NCI-H748 treated with DMSO at 0.1 percent for 48 hours (cell line): ENCODE measurements around the gene ACADS.
"Not testable (repeated sequence)": the region's sequence is repeated elsewhere in the genome, so short reads cannot be mapped to it uniquely, and the experiment has no call there.

Source experiments
- DNase-seq: peaks from one replicate; lab custom pipeline; 2025; lab: John Stamatoyannopoulos, UW

The ACADS gene

DNA sequence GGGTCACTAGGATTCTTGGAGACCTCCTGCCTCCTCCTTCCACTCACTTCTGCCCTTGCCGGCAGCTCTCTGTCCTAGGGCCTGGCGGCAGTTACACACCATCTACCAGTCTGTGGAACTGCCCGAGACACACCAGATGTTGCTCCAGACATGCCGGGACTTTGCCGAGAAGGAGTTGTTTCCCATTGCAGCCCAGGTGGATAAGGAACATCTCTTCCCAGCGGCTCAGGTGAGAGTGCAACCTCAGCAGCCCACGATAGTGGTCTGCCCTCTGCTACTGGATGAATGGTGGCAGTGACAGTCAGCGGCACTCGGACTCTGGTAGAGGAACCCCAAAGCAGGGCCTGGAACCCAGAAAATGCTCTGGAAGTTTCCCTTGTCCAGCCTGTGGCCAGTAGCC lies 1.3 kb downstream of the ACADS start:
- no peak for DNase-seq

DNA sequence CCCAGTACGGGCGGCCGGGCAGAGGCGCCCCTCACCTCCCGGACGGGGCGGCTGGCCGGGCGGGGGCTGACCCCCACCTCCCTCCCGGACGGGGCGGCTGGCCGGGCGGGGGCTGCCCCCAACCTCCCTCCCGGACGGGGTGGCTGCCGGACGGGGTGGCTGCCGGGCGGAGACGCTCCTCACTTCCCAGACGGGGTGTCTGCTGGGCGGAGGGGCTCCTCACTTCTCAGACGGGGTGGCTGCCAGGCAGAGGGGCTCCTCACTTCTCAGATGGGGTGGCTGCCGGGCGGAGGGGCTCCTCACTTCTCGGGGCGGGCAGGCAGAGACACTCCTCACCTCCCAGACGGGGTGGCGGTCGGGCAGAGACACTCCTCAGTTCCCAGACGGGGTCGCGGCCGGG lies 6.6 kb downstream of the ACADS start:
- not testable (repeated sequence) for DNase-seq

DNA sequence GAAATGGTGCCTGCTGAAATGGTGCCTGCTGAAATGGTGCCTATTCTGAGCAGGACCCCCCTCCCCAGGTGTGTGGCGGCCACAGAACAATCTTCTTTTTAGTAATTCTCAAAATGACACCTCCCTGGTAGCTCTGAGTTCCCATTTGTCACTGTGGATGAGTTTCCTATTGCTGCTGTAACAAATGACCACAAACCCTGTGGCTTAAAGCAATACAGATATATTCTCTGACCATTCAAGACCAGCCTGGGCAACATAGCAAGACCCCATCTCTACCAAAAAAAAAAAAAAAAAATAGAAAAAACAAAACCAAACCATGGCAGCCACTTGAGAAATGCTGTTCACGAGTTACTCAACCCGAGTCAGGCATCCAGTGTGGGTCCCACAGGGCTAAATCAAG lies 7.9 kb downstream of the ACADS start:
- no peak for DNase-seq

DNA sequence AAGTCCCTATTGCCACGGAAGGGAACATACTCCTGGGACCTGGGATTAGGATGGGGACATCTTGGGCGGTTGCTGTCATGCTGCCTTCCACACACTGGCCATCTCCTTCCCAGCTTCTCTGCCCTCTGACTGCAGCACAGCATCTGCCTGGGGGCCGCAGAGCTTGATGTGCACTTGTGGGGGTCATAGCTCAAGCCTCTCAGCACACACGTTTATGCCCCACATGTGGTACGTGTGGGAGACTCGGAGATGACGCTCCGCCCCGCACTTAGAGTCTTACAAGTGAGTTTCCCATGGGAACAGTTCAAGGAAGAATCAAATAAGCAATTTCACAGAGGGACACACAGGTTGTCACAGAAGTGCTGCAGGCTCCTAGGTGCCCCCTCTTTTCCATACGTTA lies 8.6 kb downstream of the ACADS start:
- DNase-seq = no peak

DNA sequence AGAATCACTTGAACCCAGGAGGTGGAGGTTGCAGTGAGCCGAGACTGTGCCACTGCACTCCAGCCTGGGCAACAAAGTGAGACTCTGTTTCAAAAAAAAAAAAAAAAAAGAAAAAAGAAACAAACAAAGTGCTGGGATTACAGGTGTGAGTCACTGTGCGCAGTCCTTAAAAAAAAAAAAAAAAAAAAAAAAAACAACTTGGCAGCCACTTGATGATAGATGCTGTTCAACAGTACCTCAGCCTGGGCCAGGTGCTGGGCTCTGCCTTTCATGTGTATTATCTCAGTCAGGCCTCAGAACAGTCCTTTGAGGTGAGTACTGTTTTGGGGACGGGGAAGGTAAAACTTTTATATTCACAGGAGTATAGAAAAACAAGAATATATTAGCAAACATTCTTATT lies 9.6 kb downstream of the ACADS start:
- DNase-seq = no peak

DNA sequence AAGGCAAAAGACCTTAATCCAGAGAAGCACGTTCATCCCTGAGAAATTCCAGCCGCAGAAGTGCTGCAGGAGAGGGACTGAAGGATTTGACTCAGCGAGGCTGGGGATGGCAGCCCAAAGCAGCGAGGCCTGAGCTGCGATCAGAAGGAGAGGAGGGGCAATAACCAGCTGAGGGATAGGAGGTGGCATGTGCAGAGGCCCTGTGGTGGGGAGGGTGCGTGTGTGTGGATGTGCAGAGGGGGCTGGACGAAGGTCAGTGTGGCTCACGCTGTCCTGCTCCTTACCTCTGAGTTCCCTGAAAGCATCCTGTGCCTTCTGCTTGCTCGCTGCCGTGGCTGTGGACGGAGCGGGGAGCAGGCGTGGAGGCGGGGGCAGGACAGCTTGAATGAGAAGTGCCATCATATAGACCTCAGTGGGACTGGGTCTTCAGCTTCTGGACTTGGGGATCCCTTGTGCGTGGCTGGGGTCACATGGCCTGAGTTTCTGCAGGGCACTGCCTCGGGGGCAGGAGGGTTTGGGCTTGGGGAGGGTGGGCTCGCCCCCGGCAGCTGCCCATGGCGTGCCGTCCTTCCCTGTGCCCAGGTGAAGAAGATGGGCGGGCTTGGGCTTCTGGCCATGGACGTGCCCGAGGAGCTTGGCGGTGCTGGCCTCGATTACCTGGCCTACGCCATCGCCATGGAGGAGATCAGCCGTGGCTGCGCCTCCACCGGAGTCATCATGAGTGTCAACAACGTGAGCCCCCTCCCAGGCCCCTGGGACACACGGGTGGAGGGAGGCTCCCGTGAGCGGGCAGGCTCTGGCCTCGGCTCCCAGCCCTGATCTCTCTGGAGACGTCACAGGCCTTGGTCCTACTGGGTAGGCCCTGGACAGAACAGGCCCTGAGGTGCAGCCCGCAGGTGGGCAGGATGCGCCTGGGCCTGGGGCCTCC lies 11.0 kb downstream of the ACADS start:
- DNase-seq = no peak

DNA sequence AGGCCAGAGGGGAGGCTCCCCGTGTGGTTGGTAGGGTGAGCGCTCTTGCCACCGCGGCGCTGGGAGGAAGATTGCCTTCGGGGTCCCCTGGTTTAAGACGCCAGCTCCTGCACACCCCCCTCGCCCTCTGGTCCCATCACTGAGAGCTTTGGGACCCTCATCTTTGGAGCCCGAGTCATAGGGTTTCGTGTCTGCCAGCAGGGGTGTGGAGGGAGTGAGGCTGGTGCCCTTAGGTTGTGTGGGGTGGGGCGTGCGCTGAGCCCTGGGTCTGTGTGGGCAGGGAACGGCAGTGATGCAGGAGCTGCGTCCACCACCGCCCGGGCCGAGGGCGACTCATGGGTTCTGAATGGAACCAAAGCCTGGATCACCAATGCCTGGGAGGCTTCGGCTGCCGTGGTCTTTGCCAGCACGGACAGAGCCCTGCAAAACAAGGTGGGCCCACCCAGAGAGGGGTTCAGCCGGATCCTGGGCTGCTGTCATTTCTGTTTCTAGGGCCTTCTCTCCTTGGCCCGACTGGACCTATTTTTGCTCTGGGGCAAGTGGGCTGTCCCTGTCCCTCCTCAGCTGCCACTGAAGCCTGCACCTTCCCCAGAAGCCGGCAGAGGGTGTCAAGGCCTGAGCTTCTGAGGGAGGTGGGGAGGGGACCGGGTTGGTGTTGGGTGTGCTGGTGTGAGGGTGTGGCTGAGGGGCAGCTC lies 12.1 kb downstream of the ACADS start:
- DNase-seq = no peak

DNA sequence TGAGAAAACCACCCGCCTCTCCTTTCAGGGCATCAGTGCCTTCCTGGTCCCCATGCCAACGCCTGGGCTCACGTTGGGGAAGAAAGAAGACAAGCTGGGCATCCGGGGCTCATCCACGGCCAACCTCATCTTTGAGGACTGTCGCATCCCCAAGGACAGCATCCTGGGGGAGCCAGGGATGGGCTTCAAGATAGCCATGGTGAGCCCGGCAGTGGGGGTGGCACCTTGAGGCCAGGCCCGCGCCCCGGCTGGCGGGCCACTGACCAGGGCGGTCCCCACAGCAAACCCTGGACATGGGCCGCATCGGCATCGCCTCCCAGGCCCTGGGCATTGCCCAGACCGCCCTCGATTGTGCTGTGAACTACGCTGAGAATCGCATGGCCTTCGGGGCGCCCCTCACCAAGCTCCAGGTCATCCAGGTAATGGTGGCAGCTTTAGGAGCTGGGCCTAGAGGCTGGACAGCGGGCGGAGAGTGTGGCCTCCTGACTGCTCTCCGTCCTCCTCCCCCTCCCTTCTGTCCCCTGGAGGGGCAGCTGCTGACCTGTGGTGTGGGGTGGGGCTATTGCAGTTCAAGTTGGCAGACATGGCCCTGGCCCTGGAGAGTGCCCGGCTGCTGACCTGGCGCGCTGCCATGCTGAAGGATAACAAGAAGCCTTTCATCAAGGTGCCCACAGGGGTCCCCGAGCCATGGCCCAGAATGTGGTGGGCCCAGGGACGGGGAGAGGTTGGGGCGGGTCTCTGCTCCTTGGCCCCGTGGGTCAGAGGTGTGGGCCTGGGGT lies 12.8 kb downstream of the ACADS start:
- DNase-seq = no peak

DNA sequence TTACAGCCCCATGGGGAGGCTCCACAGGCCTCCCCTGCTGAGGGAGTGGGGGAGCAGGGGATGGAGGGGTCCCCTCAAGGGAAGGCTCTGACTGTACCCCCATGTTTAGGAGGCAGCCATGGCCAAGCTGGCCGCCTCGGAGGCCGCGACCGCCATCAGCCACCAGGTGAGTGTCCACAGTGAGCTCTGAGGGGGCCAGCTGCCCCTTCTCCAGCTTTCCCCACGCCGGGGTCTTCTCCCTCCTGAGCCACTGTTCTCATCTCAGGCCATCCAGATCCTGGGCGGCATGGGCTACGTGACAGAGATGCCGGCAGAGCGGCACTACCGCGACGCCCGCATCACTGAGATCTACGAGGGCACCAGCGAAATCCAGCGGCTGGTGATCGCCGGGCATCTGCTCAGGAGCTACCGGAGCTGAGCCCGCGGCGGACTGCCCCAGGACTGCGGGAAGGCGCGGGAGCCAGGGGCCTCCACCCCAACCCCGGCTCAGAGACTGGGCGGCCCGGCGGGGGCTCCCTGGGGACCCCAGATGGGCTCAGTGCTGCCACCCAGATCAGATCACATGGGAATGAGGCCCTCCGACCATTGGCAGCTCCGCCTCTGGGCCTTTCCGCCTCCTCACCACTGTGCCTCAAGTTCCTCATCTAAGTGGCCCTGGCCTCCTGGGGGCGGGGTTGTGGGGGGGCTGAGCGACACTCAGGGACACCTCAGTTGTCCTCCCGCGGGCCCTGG lies 13.6 kb downstream of the ACADS start:
- no peak for DNase-seq

DNA sequence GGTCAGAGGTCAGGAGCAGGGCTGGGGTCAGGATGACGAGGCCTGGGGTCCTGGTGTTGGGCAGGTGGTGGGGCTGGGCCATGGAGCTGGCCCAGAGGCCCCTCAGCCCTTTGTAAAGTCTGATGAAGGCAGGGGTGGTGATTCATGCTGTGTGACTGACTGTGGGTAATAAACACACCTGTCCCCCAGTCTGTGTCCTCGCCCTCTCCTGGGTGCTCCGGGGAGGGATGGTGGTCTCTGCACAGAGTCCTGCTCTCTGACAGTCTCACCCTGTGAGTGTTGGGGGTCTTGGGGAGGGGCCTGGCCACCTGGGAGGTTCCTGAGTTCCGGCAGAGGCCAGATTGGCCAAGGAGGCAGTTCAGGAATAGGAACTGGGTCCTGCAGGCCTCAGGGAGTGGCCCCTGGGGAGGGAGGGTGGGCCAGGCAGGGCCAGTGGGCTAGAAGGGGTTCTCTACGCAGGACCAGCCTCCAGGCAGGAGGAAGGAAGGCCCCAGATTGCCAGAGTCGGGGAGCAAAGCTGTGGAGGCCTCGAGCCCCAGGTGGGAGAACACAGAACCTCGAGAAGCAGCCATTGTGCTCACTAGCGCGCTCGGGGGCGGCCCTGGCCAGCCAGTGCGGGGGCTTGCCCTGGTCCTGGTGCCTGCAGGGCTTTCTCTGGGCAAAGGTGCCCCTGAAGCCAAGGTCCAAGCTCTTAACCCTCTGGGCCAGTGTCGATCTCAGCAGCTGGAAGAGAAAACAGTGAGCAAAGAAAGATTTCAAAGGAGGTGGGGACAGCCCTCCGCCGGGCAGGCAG lies 14.4 kb downstream of the ACADS start:
- DNase-seq = no peak

DNA sequence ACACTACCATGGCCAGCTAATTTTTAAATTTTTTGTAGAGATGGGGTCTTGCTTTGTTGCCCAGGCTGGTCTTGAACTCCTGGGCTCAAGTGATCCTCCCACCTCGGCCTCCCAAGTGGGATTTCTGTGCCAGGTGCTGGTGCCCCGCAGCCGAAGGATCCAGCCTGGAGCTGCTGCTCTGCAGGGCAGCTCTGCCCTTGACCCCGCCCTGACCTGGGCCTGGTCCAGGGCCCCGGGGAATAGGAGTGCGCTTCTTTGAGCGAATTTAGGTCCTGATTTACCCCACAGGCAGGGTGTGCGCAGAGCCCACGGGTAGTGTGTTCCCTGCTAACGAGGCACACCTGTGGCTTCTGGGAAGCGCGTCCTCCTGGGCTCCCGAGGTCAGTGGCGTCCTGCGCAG lies 15.2 kb downstream of the ACADS start:
- DNase-seq = no peak

DNA sequence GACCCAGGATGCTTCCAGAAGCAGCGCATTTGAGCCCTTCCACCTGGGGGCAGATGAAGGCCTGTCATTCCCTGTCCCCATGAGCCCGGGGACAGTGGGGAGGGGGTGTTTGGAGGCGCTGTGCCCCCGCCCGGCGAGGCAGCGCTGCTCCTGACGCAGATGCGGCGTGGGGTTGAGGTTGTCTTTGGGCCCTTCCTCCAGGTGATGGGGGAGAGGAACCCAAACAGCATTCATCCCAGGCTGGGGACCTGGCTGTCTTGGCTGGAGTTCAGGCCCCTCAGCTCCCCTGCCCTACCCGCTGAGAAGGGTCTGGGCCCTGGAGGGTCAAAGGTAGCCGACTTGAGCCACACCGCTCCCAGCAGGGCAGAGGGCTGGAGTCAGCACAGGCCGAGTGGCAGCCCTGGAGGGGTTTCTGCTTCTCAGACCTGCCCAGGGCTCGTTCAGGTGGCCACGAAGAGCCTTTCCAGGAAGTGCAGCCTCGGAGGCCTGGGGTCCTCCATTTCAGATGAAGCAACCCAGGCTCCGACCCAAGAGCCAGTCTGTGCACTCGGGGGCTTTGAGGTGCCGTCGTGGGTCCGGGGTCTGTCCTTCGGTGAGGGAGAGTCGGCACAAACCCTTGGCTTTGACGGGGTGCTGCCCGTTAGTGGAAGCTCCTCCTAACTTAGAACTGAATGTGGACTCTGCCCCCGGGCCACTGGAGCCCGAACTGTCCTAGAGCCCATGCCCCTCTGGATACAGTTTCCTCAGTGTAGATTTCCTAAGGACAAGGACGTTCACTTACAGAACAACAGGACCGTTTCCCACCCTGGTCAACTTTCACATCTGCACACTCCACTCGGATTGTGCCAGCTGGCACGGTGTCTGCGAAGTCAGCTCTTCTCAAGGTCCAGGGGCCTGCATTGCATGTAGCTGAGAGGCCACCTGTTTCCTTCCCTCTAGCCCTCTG lies 16.1 kb downstream of the ACADS start:
- no peak for DNase-seq

DNA sequence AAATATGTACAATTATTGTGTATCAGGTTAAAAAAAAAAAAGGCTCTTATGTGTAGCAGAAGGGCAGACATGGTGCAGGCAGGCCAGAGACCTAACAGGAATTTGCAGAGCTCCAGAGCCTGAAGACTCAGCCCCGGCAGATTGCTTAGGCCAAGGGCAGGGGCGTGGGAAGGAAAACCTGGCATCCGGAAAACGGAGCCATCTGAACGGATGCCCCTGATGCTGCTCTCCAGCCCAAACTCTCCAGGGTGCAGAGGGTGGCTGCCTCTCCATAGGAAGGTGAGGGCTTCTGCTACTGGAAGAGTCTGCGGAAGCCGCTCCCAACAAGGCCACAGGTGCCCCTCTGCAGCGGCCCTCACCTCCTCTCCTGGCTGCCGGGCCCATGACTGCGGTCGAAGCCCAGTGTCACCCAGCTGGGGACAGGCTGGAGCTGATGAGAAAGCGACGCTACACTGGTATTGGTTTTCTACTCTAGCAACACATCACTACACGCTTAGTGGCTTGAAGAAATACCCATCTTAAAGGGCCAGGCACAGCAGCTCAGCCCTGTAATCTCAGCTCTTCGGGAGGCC lies 19.4 kb downstream of the ACADS start:
- no peak for DNase-seq

DNA sequence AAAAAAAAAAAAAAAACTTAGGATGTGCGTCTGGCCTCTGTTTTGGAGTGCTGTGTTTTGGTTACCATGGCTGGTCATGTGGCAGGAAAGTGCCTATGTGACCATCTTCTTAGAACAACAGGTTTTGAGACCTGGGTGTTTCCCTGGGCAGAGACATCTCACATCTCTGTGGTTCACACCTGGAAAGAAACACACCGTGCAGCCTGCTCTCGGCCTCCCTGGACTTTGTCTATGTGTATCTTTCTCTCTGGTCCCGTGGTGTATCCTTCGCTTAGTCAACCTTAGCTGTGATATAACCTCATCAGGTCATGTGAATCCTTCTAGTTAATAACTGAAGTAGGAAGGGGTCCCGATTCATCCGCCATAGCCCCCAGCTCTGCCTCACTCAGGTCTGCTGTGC lies 22.6 kb downstream of the ACADS start:
- DNase-seq = no peak

DNA sequence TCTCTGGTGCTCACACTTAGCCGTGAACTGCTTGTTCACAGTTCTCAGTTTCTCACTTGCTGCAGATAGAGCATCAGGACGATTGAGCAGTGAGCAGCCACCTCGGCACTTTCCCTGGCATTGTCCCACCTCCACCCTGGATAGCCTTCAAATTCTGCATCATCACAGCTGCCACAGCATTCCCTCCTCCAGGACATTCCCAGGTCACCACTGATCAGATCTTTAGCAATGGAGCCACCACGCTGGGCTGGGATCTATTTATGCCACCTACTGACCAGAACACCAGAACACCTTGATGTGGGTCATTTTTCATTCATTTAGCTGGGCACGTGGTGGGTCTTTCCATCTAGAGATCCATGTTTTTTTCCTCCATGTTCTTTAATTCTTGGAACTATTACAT lies 23.6 kb downstream of the ACADS start:
- no peak for DNase-seq

DNA sequence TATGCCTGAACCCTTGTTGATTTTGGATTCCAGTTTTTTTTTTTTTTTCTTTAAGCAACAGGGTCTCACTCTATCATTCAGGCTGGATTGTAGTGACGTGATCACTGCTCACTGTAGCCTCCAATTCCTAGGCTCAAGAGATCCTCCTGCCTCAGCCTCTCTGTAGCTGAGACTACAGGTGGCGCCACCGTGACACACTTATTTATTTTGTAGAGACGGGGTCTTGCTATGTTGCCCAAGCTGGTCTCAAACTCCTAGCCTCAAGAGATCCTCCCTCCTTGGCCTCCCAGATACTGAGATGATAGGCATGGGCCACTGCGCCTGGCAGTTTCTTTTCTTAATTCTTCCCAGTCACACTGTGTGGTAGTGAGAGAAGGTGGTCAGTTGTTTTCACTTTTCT lies 25.2 kb downstream of the ACADS start:
- DNase-seq = no peak

DNA sequence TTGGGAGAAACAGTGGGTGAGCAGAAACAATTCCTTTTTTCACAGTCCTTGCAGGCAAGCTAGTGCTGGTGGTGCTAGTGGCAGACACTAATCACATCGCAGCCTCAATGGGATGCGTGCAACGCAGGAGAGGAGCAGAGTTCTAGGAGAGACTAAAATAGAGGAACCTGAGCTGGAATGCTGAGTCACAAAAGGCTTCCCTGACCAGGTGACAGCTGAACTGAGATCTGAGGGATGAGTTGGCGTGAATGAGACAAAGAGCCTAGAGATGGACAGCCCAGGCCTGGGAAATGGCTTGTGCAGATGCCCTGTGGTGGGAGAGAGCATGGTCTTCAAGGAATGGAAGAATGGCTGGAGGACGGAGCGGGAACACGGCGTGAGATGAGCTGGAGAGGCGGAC lies 25.8 kb downstream of the ACADS start:
- DNase-seq = no peak

DNA sequence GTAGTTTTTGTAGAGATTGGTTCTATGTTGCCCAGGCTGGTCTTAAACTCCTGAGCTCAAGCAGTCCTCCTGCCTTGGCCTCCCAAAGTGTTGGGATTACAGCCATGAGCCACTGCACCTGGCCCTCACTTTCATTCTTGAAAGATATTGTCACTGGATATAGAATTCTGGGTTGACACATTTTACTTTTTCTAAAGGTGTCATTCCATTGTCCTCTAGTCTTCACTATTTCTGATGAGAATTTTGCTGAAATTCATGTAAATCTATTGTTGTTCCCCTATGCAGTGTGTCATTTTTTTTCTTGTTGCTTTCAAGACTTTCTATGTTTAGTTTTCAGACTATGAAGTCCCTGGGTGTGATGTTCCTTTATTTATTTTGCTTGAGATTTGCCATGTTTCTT lies 29.2 kb downstream of the ACADS start:
- no peak for DNase-seq

DNA sequence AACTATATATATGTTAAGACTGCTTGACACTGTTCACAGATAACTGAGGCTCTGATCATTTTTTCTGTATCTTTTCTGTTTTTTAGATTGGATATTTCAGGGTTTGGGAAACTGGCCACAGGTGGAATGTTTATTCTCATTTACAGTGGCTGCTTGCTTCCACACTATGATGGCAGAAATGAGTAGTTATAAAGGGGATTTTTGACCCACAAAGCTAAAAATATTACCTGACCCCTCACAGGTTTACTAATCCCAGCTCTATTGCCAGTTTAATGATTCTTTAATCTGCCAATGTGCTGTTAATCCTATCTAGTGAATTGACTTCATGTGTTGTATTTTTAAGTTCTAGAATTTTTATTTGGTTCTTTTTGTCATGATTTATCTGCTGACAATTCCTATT lies 29.6 kb downstream of the ACADS start:
- DNase-seq = no peak
